GM18858 (cell line): ENCODE measurements around the gene NOD1.
"Not testable (repeated sequence)": the region's sequence is repeated elsewhere in the genome, so short reads cannot be mapped to it uniquely, and the experiment has no call there.

ENCODE experiments used
- ATAC-seq: cut with Tn5 transposase; IDR thresholded peaks from one replicate; pipeline ENCODE4 v1.9.1; 2021; ENCODE audit not compliant: unreplicated experiment

NOD1 gene

DNA sequence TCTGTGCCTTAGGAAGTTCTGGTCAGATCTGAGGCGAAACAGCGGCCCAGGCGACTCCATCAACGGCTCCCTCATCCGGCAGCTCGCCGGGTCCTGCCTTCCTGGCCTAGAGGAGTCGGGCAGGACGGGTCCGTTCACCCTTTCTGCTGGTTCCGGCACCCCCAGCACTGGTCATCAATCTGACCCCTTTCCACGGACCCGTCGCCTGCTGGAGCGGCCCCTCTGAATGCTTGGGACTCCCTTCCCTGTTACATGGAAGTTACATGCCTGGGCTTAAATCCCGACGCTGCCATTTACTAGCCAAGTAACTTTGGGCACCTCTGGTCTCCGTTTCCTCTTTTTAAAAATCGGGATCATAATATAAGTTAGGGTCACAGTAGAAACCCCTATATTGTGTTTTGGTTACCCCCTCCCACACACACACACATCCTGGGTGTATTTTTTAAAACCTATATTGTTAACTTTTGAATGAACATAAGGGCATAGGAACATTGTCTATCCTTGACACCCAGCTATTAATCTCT lies 26.7 kb upstream of the NOD1 start:
- ATAC-seq, result peak; percentile 2

GRCh38 chr7:30504301-30505173 lies 26.0 kb upstream of the NOD1 start, which contains the start of gene GGCT:
TSS of gene GGCT (minus strand) at chr7:30504829. CDS start at chr7:30504709, 120 bp downstream.
- ATAC-seq, result peak; percentile 93

GRCh38 chr7:30503274-30504212 lies 25.0 kb upstream of the NOD1 start:
- no peak for ATAC-seq

GRCh38 chr7:30502470-30503251 lies 24.1 kb upstream of the NOD1 start:
- ATAC-seq, result no peak

- ATAC-seq, result no peak
These were observed 22.7 kb upstream of the NOD1 start for GRCh38 chr7:30501264-30501663.

GRCh38 chr7:30493228-30493627 lies 14.6 kb upstream of the NOD1 start:
- no peak for ATAC-seq

DNA sequence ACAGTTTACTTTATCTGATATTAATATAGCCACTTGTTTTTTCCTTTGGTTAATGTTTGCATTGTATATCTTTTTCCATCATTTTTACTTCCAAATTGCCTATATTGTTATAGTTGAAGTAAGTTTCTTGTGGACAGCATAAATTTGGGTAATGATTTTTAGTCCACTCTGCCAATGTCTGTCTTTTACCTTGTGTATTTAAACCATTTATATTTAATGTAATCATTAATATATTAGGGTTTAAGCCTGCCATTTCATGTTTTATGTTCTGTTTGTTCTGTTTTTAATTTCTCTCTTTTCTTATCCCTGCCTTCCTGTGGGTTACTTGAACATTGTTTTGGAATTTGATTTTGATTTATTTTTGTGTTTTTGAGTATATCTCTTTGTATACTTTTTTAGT lies 12.8 kb upstream of the NOD1 start:
- ATAC-seq, result no peak

DNA sequence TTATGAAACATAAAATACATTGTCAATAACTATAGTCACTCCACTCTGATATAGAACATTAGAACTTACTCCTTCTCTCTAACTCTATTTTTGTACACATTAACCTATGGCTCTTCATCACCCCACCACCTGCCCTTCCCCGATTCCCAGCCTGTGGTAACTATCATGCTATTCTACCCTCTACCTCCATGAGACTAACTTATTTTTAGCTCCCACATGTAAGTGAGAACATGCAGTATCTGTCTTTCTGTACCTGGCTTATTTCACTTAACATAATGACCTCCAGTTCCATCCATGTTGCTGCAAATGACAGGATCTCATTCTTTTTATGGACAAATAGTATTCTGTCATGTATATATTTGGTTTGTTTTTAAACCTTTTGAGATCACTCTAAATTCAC lies 8.8 kb upstream of the NOD1 start:
- ATAC-seq, result no peak

- no peak for ATAC-seq
These were observed 7.1 kb upstream of the NOD1 start for GRCh38 chr7:30485667-30486066.

DNA sequence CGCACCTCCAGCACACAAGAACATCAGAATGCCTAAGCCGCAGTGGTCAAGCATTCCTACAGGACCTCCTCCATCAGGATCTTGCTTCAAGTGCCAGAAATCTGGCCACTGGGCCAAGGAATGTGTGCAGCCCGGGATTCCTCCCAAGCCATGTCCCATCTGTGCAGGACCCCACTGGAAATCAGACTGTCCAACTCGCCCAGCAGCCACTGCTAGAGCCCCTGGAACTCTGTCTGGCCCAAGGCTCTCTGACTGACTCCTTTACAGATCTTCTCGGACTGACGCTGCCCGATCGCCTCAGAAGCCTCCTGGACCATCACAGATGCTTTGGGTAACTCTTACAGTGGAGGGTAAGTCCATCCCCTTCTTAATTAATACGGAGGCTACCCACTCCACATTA lies 2.8 kb upstream of the NOD1 start:
- ATAC-seq, result not testable (repeated sequence)

DNA sequence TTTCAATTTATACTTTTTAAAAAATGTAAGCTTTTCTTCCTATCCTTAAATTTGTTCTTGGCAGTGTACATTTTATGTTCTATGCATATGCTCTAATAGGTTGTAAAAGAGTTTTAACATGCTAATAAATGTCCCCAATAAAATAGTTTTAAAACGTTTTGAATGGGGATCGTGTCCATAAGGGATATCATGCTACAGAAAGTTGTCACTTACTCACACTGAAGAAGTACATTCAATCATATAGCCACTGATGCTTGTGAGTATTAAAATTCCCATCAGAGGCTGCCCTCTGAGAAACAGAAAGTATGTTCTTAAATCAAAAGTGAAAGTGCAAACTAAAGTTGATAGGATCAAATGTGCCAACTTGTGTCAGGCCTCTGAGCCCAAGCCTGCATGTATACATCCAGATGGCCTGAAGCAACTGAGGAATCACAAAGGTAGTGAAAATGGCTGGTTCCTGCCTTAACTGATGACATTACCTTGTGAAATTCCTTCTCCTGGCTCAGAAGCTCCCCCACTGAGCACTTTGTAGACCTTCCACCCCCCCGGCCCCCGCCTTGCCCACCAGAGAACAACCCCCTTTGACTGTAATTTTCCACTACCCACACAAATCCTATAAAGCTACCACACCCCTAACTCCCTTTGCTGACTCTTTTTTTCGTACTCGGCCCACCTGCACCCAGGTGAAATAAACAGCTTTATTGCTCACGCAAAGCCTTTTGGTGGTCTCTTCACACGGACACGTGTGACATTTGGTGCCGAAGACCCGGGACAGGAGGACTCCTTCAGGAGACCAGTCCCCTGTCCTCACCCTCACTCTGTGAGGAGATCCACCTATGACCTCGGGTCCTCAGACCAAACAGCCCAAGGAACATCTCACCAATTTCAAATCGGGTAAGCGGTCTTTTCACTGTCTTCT lies 877 bp upstream of the NOD1 start:
- no peak for ATAC-seq

- no peak for ATAC-seq
These were observed 2.0 kb downstream of the NOD1 start for GRCh38 chr7:30476459-30477145.

- no peak for ATAC-seq
These were observed 3.0 kb downstream of the NOD1 start for GRCh38 chr7:30475580-30475979.

GRCh38 chr7:30474893-30475292 lies 3.7 kb downstream of the NOD1 start:
- ATAC-seq, result no peak

DNA sequence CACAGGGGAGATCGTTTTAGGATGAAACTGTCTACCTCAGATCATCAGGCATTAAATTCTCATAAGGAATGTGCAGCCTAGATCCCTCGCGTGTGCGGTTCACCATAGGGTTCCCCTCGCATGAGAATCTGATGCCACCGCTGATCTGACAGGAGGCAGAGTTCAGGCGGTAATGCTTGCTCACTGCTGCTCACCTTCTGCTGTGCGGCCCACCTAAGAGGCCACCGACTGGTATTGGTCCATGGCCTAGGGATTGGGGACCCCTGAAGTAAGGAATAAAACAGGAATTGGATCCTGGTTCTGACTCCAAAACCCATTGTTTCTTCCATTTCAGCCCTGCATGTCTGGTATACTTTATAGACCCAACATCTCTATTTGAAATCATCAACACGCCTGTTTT lies 4.1 kb downstream of the NOD1 start:
- ATAC-seq, result no peak

DNA sequence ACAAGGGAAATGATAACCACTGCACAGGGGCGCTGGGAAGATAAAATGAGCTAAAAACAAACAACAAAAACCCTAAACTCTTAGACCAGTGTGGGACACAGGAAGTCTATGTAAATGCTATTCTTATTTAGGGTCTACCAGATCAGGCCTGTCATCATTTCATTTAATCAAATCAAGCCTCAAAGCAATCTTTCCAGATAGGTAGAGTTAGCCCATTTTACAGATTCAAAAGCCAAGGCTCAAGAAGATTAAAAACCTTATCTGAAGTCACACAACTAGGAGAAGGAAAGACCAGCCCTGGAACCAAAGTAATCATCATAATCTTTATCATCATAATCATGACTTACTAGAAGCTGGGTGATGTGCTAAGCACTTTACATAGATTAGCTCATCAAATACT lies 4.7 kb downstream of the NOD1 start:
- no peak for ATAC-seq

DNA sequence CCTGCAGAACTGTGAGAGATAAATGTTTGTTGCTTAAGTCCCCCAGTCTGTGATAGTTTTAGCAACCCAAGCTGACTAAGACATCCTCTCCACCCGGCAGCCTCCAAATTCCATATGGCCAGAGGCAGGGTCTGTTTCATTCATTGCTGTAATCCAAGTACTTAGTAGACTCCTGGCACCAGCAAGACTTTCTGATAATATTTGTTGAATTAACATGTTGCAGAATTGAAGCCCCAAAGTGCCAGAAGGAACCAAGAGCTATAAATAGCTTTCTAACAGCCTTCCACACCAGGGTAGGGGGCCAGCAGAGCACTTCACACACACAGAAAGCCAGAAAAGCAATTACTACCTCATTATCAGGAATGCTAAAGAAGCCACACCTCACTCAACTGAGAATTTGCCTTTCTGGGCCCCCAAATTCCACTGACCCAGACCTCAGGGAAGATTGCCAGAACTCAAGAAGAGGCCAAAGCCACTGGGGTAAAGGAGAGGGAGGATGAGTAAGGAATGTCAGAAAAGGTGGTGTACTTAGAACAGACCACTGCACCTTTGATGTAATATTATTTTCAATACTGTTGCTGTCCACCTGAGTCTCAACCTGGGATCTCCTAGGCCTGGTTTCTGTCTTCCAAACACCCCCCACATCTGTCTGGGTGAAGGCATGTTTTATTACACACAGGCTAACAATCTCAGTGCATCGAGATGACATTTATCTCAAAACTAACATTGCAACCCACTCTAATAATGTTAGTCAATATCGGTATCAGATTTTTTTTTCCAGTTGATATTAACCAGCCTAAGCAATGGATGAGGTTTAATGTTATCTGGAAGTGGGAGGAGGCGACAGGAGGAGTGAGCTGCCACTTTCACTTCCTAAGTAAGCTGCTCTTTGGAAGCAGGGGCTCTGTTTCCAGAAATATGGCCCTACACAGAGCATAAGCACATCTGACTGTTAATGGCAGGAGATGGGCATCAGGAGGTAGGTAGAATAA lies 5.5 kb downstream of the NOD1 start:
- no peak for ATAC-seq
